ENCODE data around the gene ACER2.

ACER2 gene

GRCh38 chr9:19456996-19457692 is 48.3 kb downstream of the ACER2 start:
- DNase-seq: peak; percentile 85

GRCh38 chr9:19457693-19458009 is 48.8 kb downstream of the ACER2 start:
- no peak for DNase-seq

- DNase-seq: no peak
These were observed 51.4 kb downstream of the ACER2 start for GRCh38 chr9:19460243-19460642.

- DNase-seq: no peak
These were observed 52.3 kb downstream of the ACER2 start for GRCh38 chr9:19461135-19461534.

- DNase-seq: no peak
These were observed 55.4 kb downstream of the ACER2 start for GRCh38 chr9:19464061-19464763.

- DNase-seq: peak; percentile 72
These were observed 56.2 kb downstream of the ACER2 start for GRCh38 chr9:19464764-19465585.

GRCh38 chr9:19465586-19466279 is 56.9 kb downstream of the ACER2 start:
- no peak for DNase-seq

GRCh38 chr9:19466280-19466639 is 57.5 kb downstream of the ACER2 start:
- no peak for DNase-seq

- DNase-seq: no peak
These were observed 60.5 kb downstream of the ACER2 start for GRCh38 chr9:19469271-19469670.

GRCh38 chr9:19470567-19470966 is 61.8 kb downstream of the ACER2 start:
- DNase-seq: peak; percentile 53

GRCh38 chr9:19470981-19471650 is 62.3 kb downstream of the ACER2 start:
- DNase-seq: peak; percentile 53

GRCh38 chr9:19471737-19472648 is 63.2 kb downstream of the ACER2 start:
- peak; percentile 78 for DNase-seq

- no peak for DNase-seq
These were observed 64.8 kb downstream of the ACER2 start for GRCh38 chr9:19473605-19474004.

GRCh38 chr9:19479874-19480273 is 71.1 kb downstream of the ACER2 start:
- DNase-seq: no peak

- DNase-seq: no peak
These were observed 71.5 kb downstream of the ACER2 start for GRCh38 chr9:19480345-19480744.

GRCh38 chr9:19481121-19481870 is 72.5 kb downstream of the ACER2 start:
- no peak for DNase-seq

GRCh38 chr9:19481971-19482404 is 73.2 kb downstream of the ACER2 start:
- peak; percentile 90 for DNase-seq

GRCh38 chr9:19484699-19485098 is 75.9 kb downstream of the ACER2 start:
- no peak for DNase-seq

GRCh38 chr9:19485193-19485592 is 76.4 kb downstream of the ACER2 start:
- DNase-seq: no peak

GRCh38 chr9:19486803-19487202 is 78.0 kb downstream of the ACER2 start:
- DNase-seq: no peak

- peak; percentile 89 for DNase-seq
These were observed 79.9 kb downstream of the ACER2 start for GRCh38 chr9:19488721-19489120.

Data from midbrain (tissue), 1 donor.